ENCODE results near the gene EHBP1L1. TPM values are rescaled to one million over a fixed set of nuclear protein-coding genes. Genes with fewer than 3 reads are reported as not detected.

The EHBP1L1 gene
- total RNA-seq, 2 experiments from 2014 or later, result 55.7 to 60.0 TPM

GRCh38 chr11:65540290-65541092 is 35.4 kb upstream of the EHBP1L1 start:
- Mint-ChIP-seq H3K27ac (peak overlapping the region; percentile 85), H3K4me3 (peak overlapping the region; percentile 83), H3K4me1 (peaks cover 10% of the 10 kb centered on the region), H3K36me3 (peaks cover 1% of the 10 kb centered on the region), H3K9me3 (no peaks in the 10 kb centered on the region), H3K27me3 (no peaks in the 10 kb centered on the region)
- DNase-seq, result peak; percentile 93

GRCh38 chr11:65541093-65541982 is 34.5 kb upstream of the EHBP1L1 start:
- H3K4me1 Mint-ChIP-seq, result peaks cover 16% of the 10 kb centered on the region
- peak overlapping the region; percentile 83 for H3K4me3 Mint-ChIP-seq
- peaks cover 1% of the 10 kb centered on the region for H3K36me3 Mint-ChIP-seq
- DNase-seq, result no peak
- H3K9me3 Mint-ChIP-seq, result no peaks in the 10 kb centered on the region
- H3K27ac Mint-ChIP-seq, result peak overlapping the region; percentile 74
- H3K27me3 Mint-ChIP-seq, result no peaks in the 10 kb centered on the region

- no peak for DNase-seq
- no peaks in the 10 kb centered on the region for H3K9me3 Mint-ChIP-seq
- H3K4me1 Mint-ChIP-seq, result peaks cover 24% of the 10 kb centered on the region
- H3K27me3 Mint-ChIP-seq, result no peaks in the 10 kb centered on the region
- H3K36me3 Mint-ChIP-seq, result peaks cover 3% of the 10 kb centered on the region
- no peak overlapping the region for H3K4me3 Mint-ChIP-seq
- no peak overlapping the region for H3K27ac Mint-ChIP-seq
Measured at GRCh38 chr11:65542738-65543390, 33.0 kb upstream of the EHBP1L1 start.

- Mint-ChIP-seq H3K36me3 (peaks cover 15% of the 10 kb centered on the region), H3K4me1 (peaks cover 35% of the 10 kb centered on the region), H3K27ac (peak overlapping the region; percentile 80), H3K4me3 (peak overlapping the region; percentile 76), H3K27me3 (no peaks in the 10 kb centered on the region), H3K9me3 (no peaks in the 10 kb centered on the region)
- no peak for DNase-seq
Measured at GRCh38 chr11:65545853-65546216, 30.0 kb upstream of the EHBP1L1 start.

DNA sequence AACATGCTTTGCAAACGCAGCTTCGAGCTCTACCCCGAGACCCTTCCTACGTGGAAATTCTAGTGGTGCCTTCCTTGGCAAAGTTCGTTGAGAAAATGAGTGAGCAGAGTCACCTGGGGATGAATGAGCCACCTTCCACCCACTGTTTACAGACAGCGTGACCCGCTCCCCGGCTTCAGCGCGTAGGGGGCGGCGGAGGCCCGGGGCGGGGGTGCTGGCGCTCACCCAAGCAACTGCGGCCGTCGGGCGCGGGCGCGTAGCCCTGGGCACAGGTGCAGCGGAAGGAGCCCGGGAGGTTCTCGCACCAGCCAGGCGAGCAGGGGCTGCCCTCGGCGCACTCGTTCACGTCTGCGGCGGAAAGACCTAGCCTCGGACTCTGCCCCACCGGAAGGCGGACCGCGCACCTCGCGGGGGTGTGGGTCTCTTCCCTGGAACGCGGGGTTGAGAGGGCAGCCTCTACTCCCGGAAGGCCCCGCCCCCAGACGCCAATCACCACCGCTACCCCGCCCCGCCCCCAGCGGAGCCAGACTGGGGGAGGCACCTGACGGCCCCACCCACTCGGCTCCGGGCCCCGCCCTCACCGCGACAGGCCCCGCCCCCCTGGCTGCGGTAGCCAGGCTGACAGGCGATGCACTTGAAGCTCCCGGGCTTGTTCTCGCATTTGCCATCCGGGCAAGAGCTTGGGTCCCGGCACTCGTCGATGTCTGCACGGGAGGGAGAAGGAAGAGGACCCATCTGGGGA is 29.5 kb upstream of the EHBP1L1 start:
- Mint-ChIP-seq H3K36me3 (peaks cover 17% of the 10 kb centered on the region), H3K9me3 (no peaks in the 10 kb centered on the region), H3K4me3 (peak overlapping the region; percentile 76), H3K4me1 (peaks cover 33% of the 10 kb centered on the region), H3K27me3 (no peaks in the 10 kb centered on the region), H3K27ac (peak overlapping the region; percentile 80)
- DNase-seq, result peak; percentile 98

DNA sequence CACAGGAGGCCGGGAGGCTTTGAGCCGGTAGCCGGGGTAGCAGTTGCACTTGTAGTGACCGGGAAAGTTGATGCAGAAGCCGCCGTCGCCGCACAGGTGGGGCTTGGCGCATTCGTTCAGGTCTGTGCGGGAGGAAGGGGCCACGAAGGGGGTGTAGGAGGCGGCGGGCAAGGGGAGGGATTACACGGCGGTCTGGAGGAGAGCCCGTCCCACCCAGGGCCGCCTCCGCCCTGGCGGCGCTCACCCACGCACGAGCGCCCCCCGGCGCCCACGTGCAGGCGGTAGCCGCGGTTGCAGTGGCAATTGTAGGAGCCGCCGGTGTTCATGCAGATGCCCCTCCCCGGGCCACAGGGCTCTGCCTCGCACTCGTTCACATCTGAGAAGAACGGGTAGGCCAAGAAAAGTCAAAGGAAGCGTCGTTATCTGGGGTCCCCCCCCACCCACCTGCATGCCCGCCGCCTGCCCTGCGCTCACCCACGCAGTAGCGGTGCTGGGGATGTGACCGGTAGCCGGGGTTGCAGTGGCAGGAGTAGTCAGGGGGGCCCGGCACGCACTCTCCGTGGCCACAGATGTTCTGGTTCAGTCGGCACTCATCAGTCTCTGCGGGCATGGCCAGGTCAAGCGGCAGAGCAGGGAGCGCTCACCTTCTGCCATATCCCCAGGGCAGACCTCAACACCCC is 28.3 kb upstream of the EHBP1L1 start:
- no peaks in the 10 kb centered on the region for H3K27me3 Mint-ChIP-seq
- DNase-seq, result no peak
- H3K4me1 Mint-ChIP-seq, result peaks cover 40% of the 10 kb centered on the region
- H3K4me3 Mint-ChIP-seq, result peak overlapping the region; percentile 26
- H3K36me3 Mint-ChIP-seq, result peaks cover 23% of the 10 kb centered on the region
- H3K9me3 Mint-ChIP-seq, result no peaks in the 10 kb centered on the region
- H3K27ac Mint-ChIP-seq, result peak overlapping the region; percentile 46

- Mint-ChIP-seq H3K27ac (peak overlapping the region; percentile 46), H3K4me3 (peak overlapping the region; percentile 26), H3K36me3 (peaks cover 23% of the 10 kb centered on the region), H3K9me3 (no peaks in the 10 kb centered on the region), H3K27me3 (no peaks in the 10 kb centered on the region), H3K4me1 (peaks cover 46% of the 10 kb centered on the region)
- DNase-seq, result no peak
Measured at GRCh38 chr11:65548395-65548794, 27.5 kb upstream of the EHBP1L1 start.

GRCh38 chr11:65549096-65549495 is 26.8 kb upstream of the EHBP1L1 start:
- no peak for DNase-seq
- Mint-ChIP-seq H3K36me3 (peaks cover 22% of the 10 kb centered on the region), H3K27ac (no peak overlapping the region), H3K4me3 (no peak overlapping the region), H3K27me3 (no peaks in the 10 kb centered on the region), H3K4me1 (peaks cover 46% of the 10 kb centered on the region), H3K9me3 (no peaks in the 10 kb centered on the region)

- H3K36me3 Mint-ChIP-seq, result peaks cover 23% of the 10 kb centered on the region
- peaks cover 60% of the 10 kb centered on the region for H3K4me1 Mint-ChIP-seq
- H3K27me3 Mint-ChIP-seq, result no peaks in the 10 kb centered on the region
- H3K9me3 Mint-ChIP-seq, result no peaks in the 10 kb centered on the region
- DNase-seq, result peak; percentile 55
- H3K4me3 Mint-ChIP-seq, result no peak overlapping the region
- peak overlapping the region; percentile 50 for H3K27ac Mint-ChIP-seq
Measured at GRCh38 chr11:65551572-65552387, 24.1 kb upstream of the EHBP1L1 start.

GRCh38 chr11:65552388-65552951 is 23.4 kb upstream of the EHBP1L1 start:
- H3K4me1 Mint-ChIP-seq, result peaks cover 63% of the 10 kb centered on the region
- no peaks in the 10 kb centered on the region for H3K27me3 Mint-ChIP-seq
- H3K9me3 Mint-ChIP-seq, result no peaks in the 10 kb centered on the region
- no peak overlapping the region for H3K27ac Mint-ChIP-seq
- DNase-seq, result no peak
- no peak overlapping the region for H3K4me3 Mint-ChIP-seq
- peaks cover 23% of the 10 kb centered on the region for H3K36me3 Mint-ChIP-seq

DNA sequence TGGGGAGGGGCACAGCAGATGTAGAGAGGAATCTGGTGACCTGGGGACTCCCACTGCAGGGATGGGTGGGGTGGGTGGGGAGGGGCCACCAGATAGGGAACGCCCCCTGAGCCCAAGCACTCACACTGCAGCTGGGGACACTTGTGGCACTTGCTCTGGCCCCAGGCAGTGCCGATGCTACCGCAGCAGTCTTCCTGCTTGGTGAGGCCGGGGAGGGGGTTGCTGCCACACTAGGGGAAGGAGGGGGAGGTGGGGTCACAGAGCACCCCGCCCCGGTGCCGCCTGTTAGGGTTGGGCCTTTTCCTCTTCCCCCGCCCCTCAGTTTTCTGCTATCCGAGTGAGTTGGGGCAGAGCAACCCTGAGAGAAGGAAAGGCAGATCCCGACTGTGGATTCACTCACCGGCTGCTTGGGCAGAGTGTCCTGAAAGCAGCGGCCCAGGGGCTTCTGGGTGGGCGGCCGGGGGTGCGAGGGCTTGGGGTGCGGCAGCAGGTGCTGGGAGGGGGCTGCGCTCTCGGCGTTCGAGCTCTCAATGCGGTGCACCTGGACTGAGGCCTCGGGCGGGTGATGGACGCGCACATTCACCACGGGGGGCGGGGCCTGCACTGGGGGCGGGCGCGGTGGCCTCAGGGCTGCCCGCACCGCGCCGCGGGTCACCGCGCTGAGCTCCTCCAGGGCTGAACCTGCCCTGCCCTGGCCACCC is 22.4 kb upstream of the EHBP1L1 start:
- DNase-seq, result peak; percentile 70
- Mint-ChIP-seq H3K27ac (peak overlapping the region; percentile 12), H3K36me3 (peaks cover 18% of the 10 kb centered on the region), H3K9me3 (no peaks in the 10 kb centered on the region), H3K4me1 (peaks cover 54% of the 10 kb centered on the region), H3K4me3 (peak overlapping the region; percentile 29), H3K27me3 (no peaks in the 10 kb centered on the region)

DNA sequence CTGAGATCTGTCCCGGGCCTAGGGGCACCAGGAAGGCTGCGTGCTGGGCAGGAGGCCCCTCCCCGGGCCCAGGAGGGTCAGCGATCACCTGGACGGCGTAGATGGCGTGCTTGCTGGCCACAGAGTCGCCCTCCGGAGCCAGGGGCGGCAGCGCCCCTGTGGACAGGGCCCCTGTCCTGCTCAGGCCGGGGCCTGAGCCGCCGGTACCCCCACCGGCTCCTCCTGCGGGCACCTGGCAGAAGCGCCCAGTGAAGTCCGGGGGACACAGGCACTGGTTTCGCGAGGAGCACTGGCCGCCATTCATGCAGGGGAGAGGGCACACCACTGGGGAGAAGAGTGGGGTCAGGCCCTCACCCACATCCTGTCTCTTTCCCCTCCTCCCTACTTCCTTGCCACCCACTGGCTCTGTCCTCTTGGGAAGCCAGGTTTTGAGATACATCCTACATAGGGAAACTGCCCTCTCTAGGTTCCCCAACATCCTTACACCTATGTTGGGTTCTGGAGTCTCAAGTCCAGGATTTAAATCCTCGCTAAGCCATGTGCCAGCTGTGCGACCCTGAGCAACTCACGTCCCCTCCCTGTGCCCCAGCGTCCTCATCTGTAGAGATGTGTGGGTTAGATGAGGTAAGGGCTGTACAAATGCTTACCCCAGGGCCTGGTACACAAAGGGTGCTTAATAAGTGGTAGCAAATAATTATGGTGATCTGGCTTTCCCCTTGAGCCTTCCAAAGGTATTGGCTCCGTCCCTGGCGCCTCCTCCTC is 21.6 kb upstream of the EHBP1L1 start:
- H3K27ac Mint-ChIP-seq, result peak overlapping the region; percentile 61
- DNase-seq, result no peak
- no peaks in the 10 kb centered on the region for H3K27me3 Mint-ChIP-seq
- peaks cover 52% of the 10 kb centered on the region for H3K4me1 Mint-ChIP-seq
- no peaks in the 10 kb centered on the region for H3K9me3 Mint-ChIP-seq
- H3K36me3 Mint-ChIP-seq, result peaks cover 16% of the 10 kb centered on the region
- peak overlapping the region; percentile 64 for H3K4me3 Mint-ChIP-seq
